Panc1 (cell line): Measurements from ENCODE around the gene RARA. TPM values are rescaled to one million over a fixed set of nuclear protein-coding genes. Genes with fewer than 3 reads are reported as not detected.

Experiments used
- ATAC-seq: fragments of 200-7000 bp; cut with Tn5 transposase; 2 replicates; pipeline ENCODE4 v1.9.1; 2020; ENCODE audit warnings: mild to moderate bottlenecking, moderate library complexity
- BruUV-seq: library from RNA; stranded (reverse); fragments of 400-500 nt; replicated peaks from 2 replicates; lab custom pipeline; 2021; lab: Mats Ljungman, UMichigan
- CTCF ChIA-PET: fragments of 300-600 bp; sonication (Branson Sonifier 250); formaldehyde crosslinking; loops from one replicate; lab custom pipeline; 2022; ENCODE audit warnings: antibody characterized with exemption; lab: Charles Lee
- POLR2A ChIA-PET: fragments of 300-600 bp; sonication (Branson Sonifier 250); formaldehyde crosslinking; loops from one replicate; lab custom pipeline; 2022; ENCODE audit warnings: antibody characterized with exemption; lab: Charles Lee
- DNase-seq: peaks from one replicate; pipeline ENCODE4 v3.0.0-alpha.2; 2010; ENCODE audit warnings: low read depth, low spot score
- H3K27ac ChIP-seq: 2 replicates; pipeline ENCODE4 v1.5.1; 2011; ENCODE audit warnings: mild to moderate bottlenecking, low read length, inconsistent platforms
- H3K27me3 ChIP-seq: fragments of 200-500 bp; sonication (Bioruptor generic); 2 replicates; pipeline ENCODE4 v1.6.0; 2014; ENCODE audit warnings: low read length, inconsistent platforms; ENCODE audit not compliant: control insufficient read depth, insufficient read depth
- H3K36me3 ChIP-seq: fragments of 200-500 bp; sonication (Bioruptor generic); 2 replicates; pipeline ENCODE4 v1.5.1; 2014; ENCODE audit warnings: inconsistent platforms, mild to moderate bottlenecking, low read length, moderate library complexity; ENCODE audit not compliant: control insufficient read depth, insufficient read depth
- H3K4me1 ChIP-seq: 2 replicates; pipeline ENCODE4 v1.5.1; 2011; ENCODE audit warnings: inconsistent platforms, mild to moderate bottlenecking, low read length, moderate library complexity; ENCODE audit not compliant: control insufficient read depth, insufficient read depth
- H3K4me3 ChIP-seq, 2 experiments: 2 replicates each; pipeline ENCODE4 v1.5.1; 2011 to 2012; ENCODE audit warnings: low read depth in 2 of 2, low read length in 2 of 2, mild to moderate bottlenecking in 2 of 2, inconsistent platforms in 1 of 2, moderate library complexity in 1 of 2
- H3K9me3 ChIP-seq: fragments of 200-500 bp; sonication (Bioruptor generic); 2 replicates; pipeline ENCODE4 v1.5.1; 2014; ENCODE audit warnings: low read depth, mild to moderate bottlenecking, inconsistent platforms, low read length, moderate library complexity; ENCODE audit not compliant: control insufficient read depth, insufficient read depth
- CTCF ChIP-seq: fragments of 450-650 bp; IDR thresholded peaks from 2 replicates; pipeline ENCODE4 v1.5.1; 2017; ENCODE audit warnings: mild to moderate bottlenecking
- POLR2AphosphoS5 ChIP-seq: IDR thresholded peaks from 2 replicates; pipeline ENCODE4 v1.6.1; 2012; ENCODE audit warnings: mild to moderate bottlenecking, low read depth, low read length, moderate library complexity
- REST ChIP-seq, 2 experiments: IDR thresholded peaks; 2 replicates each; pipeline ENCODE4 v1.6.1; 2011 to 2012; ENCODE audit warnings: low read depth in 2 of 2, control low read depth in 1 of 2, low read length in 1 of 2, mild to moderate bottlenecking in 1 of 2, moderate library complexity in 1 of 2; ENCODE audit not compliant: insufficient read depth in 1 of 2
- SIN3A ChIP-seq: IDR thresholded peaks from 2 replicates; pipeline ENCODE4 v1.6.1; 2012; ENCODE audit warnings: low read depth, mild to moderate bottlenecking, low read length, moderate library complexity, borderline replicate concordance; ENCODE audit not compliant: insufficient read depth
- TCF7L2 ChIP-seq: IDR thresholded peaks from 2 replicates; pipeline ENCODE4 v1.6.1; 2011; ENCODE audit warnings: mild to moderate bottlenecking, low read depth, low read length, inconsistent platforms
- in situ Hi-C: cut with HindIII; loops from 2 replicates; pipeline ENCODE4 v1.10.0; 2016; ENCODE audit warnings: low sequenced_read_pairs, low pct_unique_long_range_greater_than_20kb
- intact Hi-C: fragments of 100-400 bp; cut with micrococcal nuclease; formaldehyde crosslinking; loops from one replicate; pipeline ENCODE4 v1.10.0; 2022; ENCODE audit not compliant: unreplicated experiment
- total RNA-seq: library from RNA; stranded (reverse); gene quantifications from one replicate; pipeline ENCODE4 v1.2.1, GENCODE V29; 2021; ENCODE audit not compliant: unreplicated experiment

RARA gene
- total RNA-seq, 1 experiment from 2014 or later: 55.6 TPM

DNA sequence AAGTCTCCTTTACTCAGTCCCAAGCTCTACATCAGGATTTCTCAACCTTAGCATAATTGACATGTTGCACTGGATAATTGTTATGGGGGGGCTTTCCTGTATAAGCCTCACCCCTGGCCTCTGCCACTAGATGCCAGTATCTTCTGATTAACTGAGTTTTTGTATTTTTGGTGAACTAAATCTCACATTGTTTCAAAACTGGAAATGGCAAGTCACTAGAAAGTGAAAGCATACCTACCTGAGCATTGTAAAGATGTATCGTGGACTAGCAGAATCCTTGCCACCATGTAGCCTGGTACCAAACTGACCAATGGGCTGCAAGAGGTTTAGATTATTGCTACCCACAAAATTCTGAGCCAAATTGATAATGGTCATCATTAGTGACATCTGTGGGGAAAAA, 93.7 kb downstream of the RARA start:
- in situ Hi-C loops: no loop called here
- no peak for ATAC-seq
- Histone ChIP-seq H3K4me3 (no peak overlapping the region), H3K9me3 (no peaks in the 10 kb centered on the region), H3K27ac (no peak overlapping the region), H3K4me1 (no peaks in the 10 kb centered on the region), H3K36me3 (peaks cover 80% of the 10 kb centered on the region), H3K27me3 (no peaks in the 10 kb centered on the region)
- no TSS peak for BruUV-seq
- ChIA-PET CTCF (no interaction called here), POLR2A (interaction anchor here (0.6 kb wide), 3 partner anchors 37 to 181 kb away, joined by 3 to 12 read pairs (median 6); no protein-coding TSS in a partner anchor)
- no peak for TF ChIP-seq POLR2AphosphoS5
- no peak for TF ChIP-seq SIN3A
- no peak for TF ChIP-seq REST (IDR thresholded peaks at IDR 0.05; ENCODE audit: insufficient read depth in 1 of 2, low read depth in 2 of 2, low read length in 1 of 2)
- TF ChIP-seq TCF7L2: no peak
- TF ChIP-seq CTCF: no peak
- intact Hi-C loops: no loop called here
- no peak for DNase-seq

DNA sequence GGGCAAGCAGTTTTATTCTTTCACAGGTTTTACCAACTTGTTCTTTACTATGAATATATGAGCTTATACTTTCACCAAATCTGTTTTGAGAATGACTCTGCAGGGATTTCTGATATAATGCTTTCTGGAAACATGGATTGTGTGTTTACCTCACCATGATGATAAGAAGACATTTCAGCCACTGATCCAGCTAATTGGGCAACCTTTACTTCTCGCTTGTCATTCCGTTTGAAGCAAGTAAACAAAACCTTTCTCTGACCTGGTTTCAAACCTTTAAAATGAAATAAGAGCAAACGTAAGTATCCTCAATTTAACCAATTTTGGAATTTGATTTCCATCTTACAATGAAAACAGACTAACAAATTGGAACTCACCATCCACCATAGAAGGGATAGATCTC, 95.0 kb downstream of the RARA start:
- Histone ChIP-seq H3K27ac (peak overlapping the region; percentile 20; the same call in 1 of the 2 replicates), H3K4me1 (no peaks in the 10 kb centered on the region), H3K27me3 (no peaks in the 10 kb centered on the region), H3K36me3 (peaks cover 81% of the 10 kb centered on the region), H3K9me3 (no peaks in the 10 kb centered on the region), H3K4me3 (no peak overlapping the region)
- ATAC-seq (no peak), DNase-seq (no peak)
- in situ Hi-C loops: no loop called here
- intact Hi-C loops: no loop called here
- BruUV-seq: no TSS peak
- ChIA-PET CTCF (no interaction called here), POLR2A (no interaction called here)
- TF ChIP-seq SIN3A (no peak), CTCF (no peak), POLR2AphosphoS5 (no peak), TCF7L2 (no peak), REST (IDR thresholded peaks at IDR 0.05; ENCODE audit: insufficient read depth in 1 of 2, low read depth in 2 of 2, low read length in 1 of 2) (no peak)
